T-helper 1 cell treated with Interleukin-12 subunit alpha and Interleukin-12 subunit beta and Interleukin-4 antibody, amounts not matched to agents 30 μg/mL and 1 μg/mL, for 36 hours (primary cell): Measurements from ENCODE around the gene SLC25A17.
"Not testable (repeated sequence)": the region's sequence is repeated elsewhere in the genome, so short reads cannot be mapped to it uniquely, and the experiment has no call there.

Source experiments
- H3K27ac Mint-ChIP-seq: one replicate; pipeline ENCODE4 v1.8.0; 2021; ENCODE audit warnings: mild to moderate bottlenecking, mixed read lengths
- H3K27me3 Mint-ChIP-seq: one replicate; pipeline ENCODE4 v1.8.0; 2021; ENCODE audit warnings: low read depth, mixed read lengths
- H3K36me3 Mint-ChIP-seq: one replicate; pipeline ENCODE4 v1.8.0; 2021; ENCODE audit warnings: low read depth, mixed read lengths
- H3K4me1 Mint-ChIP-seq: one replicate; pipeline ENCODE4 v1.8.0; 2021; ENCODE audit warnings: low read depth, mixed read lengths
- H3K4me3 Mint-ChIP-seq: one replicate; pipeline ENCODE4 v1.8.0; 2021; ENCODE audit warnings: mild to moderate bottlenecking, moderate library complexity, mixed read lengths
- H3K9me3 Mint-ChIP-seq: one replicate; pipeline ENCODE4 v1.8.0; 2021; ENCODE audit warnings: mixed read lengths

Gene SLC25A17

DNA sequence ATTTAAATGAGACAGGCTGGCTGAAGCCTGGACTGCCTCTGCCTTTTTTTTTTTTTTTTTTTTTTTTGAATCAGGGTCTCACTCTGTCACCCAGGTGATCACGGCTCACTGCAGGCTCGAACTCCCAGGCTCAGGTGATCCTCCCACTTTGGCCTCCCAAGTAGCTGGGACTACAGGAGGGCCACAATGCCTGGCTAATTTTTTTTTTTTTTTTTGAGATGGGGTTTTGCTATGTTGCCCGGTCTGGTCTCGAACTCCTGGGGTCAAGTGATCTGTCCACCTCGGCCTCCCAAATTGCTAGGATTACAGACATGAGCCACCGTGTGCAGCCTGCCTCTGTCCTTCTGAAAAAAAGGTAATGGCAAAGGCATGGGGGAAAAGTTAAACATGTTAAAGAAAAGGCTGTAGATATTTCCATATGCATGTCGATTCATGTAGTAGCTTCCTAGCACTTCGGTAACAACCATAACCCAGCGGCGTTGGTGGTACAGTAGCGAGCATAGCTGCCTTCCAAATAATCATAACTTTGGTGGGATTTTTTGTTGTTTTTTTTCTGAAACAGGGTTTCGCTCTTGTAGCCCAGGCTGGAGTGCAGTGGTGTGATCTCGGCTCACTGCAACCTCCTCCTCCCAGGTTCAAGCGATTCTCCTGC, 91.1 kb downstream of the SLC25A17 start:
- Mint-ChIP-seq H3K36me3 (peaks cover 6% of the 10 kb centered on the region), H3K4me1 (peaks cover 41% of the 10 kb centered on the region), H3K9me3 (no peaks in the 10 kb centered on the region), H3K27ac (peak overlapping the region; percentile 62), H3K4me3 (peak overlapping the region; percentile 61), H3K27me3 (no peaks in the 10 kb centered on the region)

DNA sequence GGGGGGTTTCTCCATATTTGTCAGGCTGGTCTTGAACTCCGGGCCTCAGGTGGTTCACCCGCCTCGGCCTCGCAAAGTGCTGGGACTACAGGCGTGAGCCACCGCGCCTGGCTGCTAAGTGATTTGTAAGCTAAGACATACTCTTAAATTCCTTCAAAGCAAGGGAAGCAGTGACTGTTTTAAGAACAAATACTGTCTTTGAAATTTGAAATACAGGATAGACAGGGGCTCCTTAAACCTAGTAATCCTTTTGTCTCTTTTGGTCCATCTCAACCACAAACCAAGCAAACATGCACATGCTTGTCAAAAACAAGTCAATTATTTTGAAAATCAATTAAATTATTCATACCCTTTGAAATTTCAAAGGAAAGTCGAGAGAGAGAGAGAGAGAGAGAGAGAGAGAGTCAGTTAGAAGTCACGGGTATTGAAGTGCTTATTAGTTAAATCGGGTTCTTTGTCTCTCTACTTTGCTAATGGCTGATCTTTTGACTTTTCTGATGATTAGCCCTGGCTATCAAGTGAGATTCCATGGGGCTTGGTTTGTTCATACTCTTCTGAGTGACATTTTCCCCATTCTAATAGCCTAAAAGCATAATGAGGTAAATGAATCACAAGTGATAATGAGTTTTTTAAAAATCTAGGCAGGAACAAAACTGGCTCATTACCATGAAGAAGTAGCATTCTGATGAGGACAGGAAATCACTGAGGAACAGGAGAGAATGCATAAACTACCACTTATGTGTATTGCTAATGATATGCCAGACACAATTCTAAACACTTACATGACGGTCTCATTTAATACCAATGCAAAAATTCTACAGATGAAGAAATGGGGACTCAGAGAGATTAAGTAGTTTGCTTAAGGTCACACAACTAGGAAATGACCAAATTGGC, 91.8 kb downstream of the SLC25A17 start:
- Mint-ChIP-seq H3K4me1 (peaks cover 35% of the 10 kb centered on the region), H3K27ac (peak overlapping the region; percentile 70), H3K4me3 (peak overlapping the region; percentile 12), H3K36me3 (peaks cover 6% of the 10 kb centered on the region), H3K27me3 (no peaks in the 10 kb centered on the region), H3K9me3 (no peaks in the 10 kb centered on the region)

GRCh38 chr22:40726514-40726913, 92.6 kb downstream of the SLC25A17 start:
- H3K36me3 Mint-ChIP-seq, result peaks cover 6% of the 10 kb centered on the region
- H3K9me3 Mint-ChIP-seq, result no peaks in the 10 kb centered on the region
- no peaks in the 10 kb centered on the region for H3K27me3 Mint-ChIP-seq
- peak overlapping the region; percentile 84 for H3K27ac Mint-ChIP-seq
- H3K4me1 Mint-ChIP-seq, result peaks cover 30% of the 10 kb centered on the region
- H3K4me3 Mint-ChIP-seq, result peak overlapping the region; percentile 64

DNA sequence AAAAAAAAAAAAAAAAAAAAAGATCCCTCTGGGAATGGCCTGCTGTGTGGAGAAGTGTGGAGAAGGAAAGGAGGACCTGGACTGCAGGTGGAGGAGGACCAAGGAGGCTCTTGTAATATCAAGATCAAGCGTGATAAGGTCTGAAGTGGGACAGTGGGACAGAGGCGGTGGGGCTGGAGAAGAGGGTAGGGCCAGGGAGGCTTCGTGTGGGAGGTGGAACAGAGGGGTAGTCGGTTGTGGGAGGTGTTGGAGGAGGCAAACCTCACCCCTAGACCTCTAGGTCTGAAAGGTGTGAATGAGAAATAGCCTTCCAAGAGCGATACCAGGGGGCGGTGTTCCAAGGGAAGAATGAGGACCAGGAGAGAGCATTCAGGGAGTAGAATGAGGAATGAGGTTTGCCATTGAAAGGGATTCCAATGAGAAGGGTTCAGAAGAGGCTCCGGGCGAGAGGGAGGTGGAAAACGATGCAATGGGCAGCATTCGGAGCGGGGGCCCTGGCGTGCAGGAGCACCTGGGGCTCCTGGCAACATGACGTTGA, 95.7 kb downstream of the SLC25A17 start:
- no peak overlapping the region for H3K27ac Mint-ChIP-seq
- H3K4me1 Mint-ChIP-seq, result peaks cover 21% of the 10 kb centered on the region
- no peak overlapping the region for H3K4me3 Mint-ChIP-seq
- no peaks in the 10 kb centered on the region for H3K27me3 Mint-ChIP-seq
- H3K9me3 Mint-ChIP-seq, result no peaks in the 10 kb centered on the region
- H3K36me3 Mint-ChIP-seq, result no peaks in the 10 kb centered on the region

- peaks cover 10% of the 10 kb centered on the region for H3K4me1 Mint-ChIP-seq
- no peaks in the 10 kb centered on the region for H3K36me3 Mint-ChIP-seq
- no peaks in the 10 kb centered on the region for H3K27me3 Mint-ChIP-seq
- H3K9me3 Mint-ChIP-seq, result no peaks in the 10 kb centered on the region
- no peak overlapping the region for H3K4me3 Mint-ChIP-seq
- H3K27ac Mint-ChIP-seq, result no peak overlapping the region
These were observed 97.9 kb downstream of the SLC25A17 start for GRCh38 chr22:40721266-40721665.

GRCh38 chr22:40720538-40721256, 98.4 kb downstream of the SLC25A17 start:
- Mint-ChIP-seq H3K27me3 (no peaks in the 10 kb centered on the region), H3K4me3 (no peak overlapping the region), H3K27ac (no peak overlapping the region), H3K9me3 (no peaks in the 10 kb centered on the region), H3K4me1 (peaks cover 10% of the 10 kb centered on the region), H3K36me3 (no peaks in the 10 kb centered on the region)

- not testable (repeated sequence) for H3K36me3 Mint-ChIP-seq, H3K4me3 Mint-ChIP-seq, H3K4me1 Mint-ChIP-seq, H3K27ac Mint-ChIP-seq, H3K27me3 Mint-ChIP-seq, H3K9me3 Mint-ChIP-seq
These were observed 99.0 kb downstream of the SLC25A17 start for GRCh38 chr22:40720156-40720537.
